ENCODE measurements around the gene NRAS.

- no peak for TF ChIP-seq USF1 (CRISPR knock-in tag; IDR thresholded peaks at IDR 0.05)
- TF ChIP-seq USF2 (CRISPR knock-in tag; IDR thresholded peaks at IDR 0.05), result no peak
- TF ChIP-seq ZNF219 (CRISPR knock-in tag; IDR thresholded peaks at IDR 0.05; ENCODE audit: borderline replicate concordance), result no peak
- no peak for TF ChIP-seq PRRX2 (CRISPR knock-in tag; IDR thresholded peaks at IDR 0.05)
- no peak for TF ChIP-seq E2F5 (CRISPR knock-in tag; IDR thresholded peaks at IDR 0.05)
- TF ChIP-seq IRF1 (CRISPR knock-in tag; IDR thresholded peaks at IDR 0.05), result no peak
- no peak for TF ChIP-seq NFYB (CRISPR knock-in tag; conservative IDR thresholded peaks at IDR 0.05; ENCODE audit: low read depth)
- TF ChIP-seq CTCF (IDR thresholded peaks at IDR 0.05), result no peak
- TF ChIP-seq ZNF232 (CRISPR knock-in tag; IDR thresholded peaks at IDR 0.05), result no peak
- TF ChIP-seq MLX (CRISPR knock-in tag; IDR thresholded peaks at IDR 0.05), result no peak
- no peak for TF ChIP-seq PREB (CRISPR knock-in tag; IDR thresholded peaks at IDR 0.05; ENCODE audit: borderline replicate concordance)
- no peak for TF ChIP-seq FOXP1 (CRISPR knock-in tag; IDR thresholded peaks at IDR 0.05; ENCODE audit: borderline replicate concordance)
- no peak for TF ChIP-seq ATF3 (CRISPR knock-in tag; conservative IDR thresholded peaks at IDR 0.05)
- no peak for TF ChIP-seq MAX (CRISPR knock-in tag; IDR thresholded peaks at IDR 0.05)
Observed at GRCh38 chr1:114725230-114725629, 8.7 kb upstream of the NRAS start.
